Brain pericyte (primary cell): Measurements from ENCODE around the gene HOXD10.

ENCODE experiments used
- DNase-seq: peaks from one replicate; pipeline ENCODE4 v3.0.0-alpha.2; 2012; ENCODE audit warnings: low read depth, low spot score

Gene HOXD10

GRCh38 chr2:176150584-176151441 lies 34.2 kb downstream of the HOXD10 start:
- no peak for DNase-seq

- no peak for DNase-seq
Observed at GRCh38 chr2:176151442-176152287, 35.1 kb downstream of the HOXD10 start, which contains the start of gene HOXD4. Gene HOXD4, plus strand, starts transcription at chr2:176151550. Its CDS starts 84 bp downstream, at chr2:176151634.

GRCh38 chr2:176152350-176153181 lies 36.0 kb downstream of the HOXD10 start:
- no peak for DNase-seq

- DNase-seq: no peak
Observed at GRCh38 chr2:176154576-176155252, 38.1 kb downstream of the HOXD10 start.

- DNase-seq: no peak
Observed at GRCh38 chr2:176155356-176156044, 38.9 kb downstream of the HOXD10 start.

GRCh38 chr2:176156301-176156806 lies 39.8 kb downstream of the HOXD10 start:
- no peak for DNase-seq

GRCh38 chr2:176156807-176157498 lies 40.4 kb downstream of the HOXD10 start, which contains the start of gene HOXD3:
Gene HOXD3, plus strand, starts transcription at chr2:176157307. Its CDS starts 11,808 bp downstream, at chr2:176169115.
- DNase-seq: no peak

- no peak for DNase-seq
Observed at GRCh38 chr2:176157499-176158185, 41.1 kb downstream of the HOXD10 start.

- no peak for DNase-seq
Observed at GRCh38 chr2:176158186-176158591, 41.6 kb downstream of the HOXD10 start.

- DNase-seq: no peak
Observed at GRCh38 chr2:176158855-176159662, 42.5 kb downstream of the HOXD10 start.

- DNase-seq: no peak
Observed at GRCh38 chr2:176159663-176160250, 43.2 kb downstream of the HOXD10 start.

- no peak for DNase-seq
Observed at GRCh38 chr2:176160251-176160985, 43.8 kb downstream of the HOXD10 start.

- DNase-seq: no peak
Observed at GRCh38 chr2:176160986-176161824, 44.6 kb downstream of the HOXD10 start.

- no peak for DNase-seq
Observed at GRCh38 chr2:176161825-176162626, 45.4 kb downstream of the HOXD10 start.
